AG20443 (cell line): Measurements from ENCODE around the gene KRTAP10-8.
"Not testable (repeated sequence)": the region's sequence is repeated elsewhere in the genome, so short reads cannot be mapped to it uniquely, and the experiment has no call there.

Source experiments
- DNase-seq: peaks from one replicate; pipeline ENCODE4 v3.0.0; 2012; ENCODE audit warnings: low spot score, mixed read lengths

Gene KRTAP10-8, protein sequence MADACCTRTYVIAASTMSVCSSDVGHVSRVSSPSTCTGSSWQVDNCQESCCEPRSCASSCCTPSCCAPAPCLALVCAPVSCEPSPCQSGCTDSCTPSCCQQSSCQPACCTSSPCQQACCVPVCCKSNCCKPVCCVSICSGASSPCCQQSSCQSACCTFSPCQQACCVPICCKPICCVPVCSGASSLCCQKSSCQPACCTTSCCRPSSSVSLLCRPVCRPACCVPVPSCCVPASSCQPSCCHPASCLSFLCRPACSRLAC

DNA sequence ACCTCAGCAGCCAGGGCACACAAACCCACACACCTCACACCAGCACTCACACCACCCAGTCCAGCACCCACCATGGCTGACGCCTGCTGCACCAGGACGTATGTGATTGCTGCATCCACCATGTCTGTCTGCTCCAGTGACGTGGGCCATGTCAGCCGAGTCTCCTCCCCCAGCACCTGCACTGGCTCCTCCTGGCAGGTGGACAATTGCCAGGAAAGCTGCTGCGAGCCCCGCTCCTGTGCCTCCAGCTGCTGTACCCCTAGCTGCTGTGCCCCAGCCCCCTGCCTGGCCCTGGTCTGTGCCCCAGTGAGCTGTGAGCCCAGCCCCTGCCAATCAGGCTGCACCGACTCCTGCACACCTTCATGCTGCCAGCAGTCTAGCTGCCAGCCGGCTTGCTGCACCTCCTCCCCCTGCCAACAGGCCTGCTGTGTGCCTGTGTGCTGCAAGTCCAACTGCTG lies at the start of gene KRTAP10-8:
KRTAP10-8 (plus strand) TSS at position 51 of the 458 bp plus-strand sequence; CDS start at position 73, 22 bp downstream.
- no peak for DNase-seq

GRCh38 chr21:44564099-44564498 lies 47.8 kb upstream of the KRTAP10-8 start:
- no peak for DNase-seq

DNA sequence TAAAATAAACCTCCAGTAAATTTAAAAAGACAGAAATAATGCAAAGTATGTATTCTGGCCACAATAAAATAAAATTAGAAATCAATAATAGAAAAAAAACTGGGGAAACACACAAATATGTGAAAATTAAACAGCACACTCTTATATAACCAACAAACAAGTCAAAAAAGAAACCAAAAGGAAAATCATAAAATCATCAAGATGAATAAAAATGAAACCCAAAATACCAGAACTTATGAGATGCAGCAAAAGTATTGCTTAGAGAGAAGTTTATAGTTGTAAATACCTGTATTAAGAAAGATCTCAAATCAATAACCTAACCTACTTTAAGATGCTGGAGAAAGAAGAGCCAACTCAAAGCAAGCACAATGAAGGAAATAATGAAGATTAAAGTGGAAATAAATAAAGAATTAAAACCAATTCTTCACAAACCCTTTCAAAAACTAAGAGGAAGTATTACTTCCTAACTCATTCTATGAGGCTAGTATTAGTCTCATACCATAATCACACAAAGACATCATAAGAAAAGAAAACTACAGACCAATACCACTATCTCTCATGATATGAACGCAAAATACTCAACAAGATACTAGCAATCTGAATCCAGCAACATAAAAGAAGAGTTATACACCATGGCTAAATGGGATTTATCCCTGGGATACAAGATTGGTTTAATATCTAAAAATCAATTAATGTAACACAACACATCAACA lies 46.8 kb upstream of the KRTAP10-8 start:
- no peak for DNase-seq

DNA sequence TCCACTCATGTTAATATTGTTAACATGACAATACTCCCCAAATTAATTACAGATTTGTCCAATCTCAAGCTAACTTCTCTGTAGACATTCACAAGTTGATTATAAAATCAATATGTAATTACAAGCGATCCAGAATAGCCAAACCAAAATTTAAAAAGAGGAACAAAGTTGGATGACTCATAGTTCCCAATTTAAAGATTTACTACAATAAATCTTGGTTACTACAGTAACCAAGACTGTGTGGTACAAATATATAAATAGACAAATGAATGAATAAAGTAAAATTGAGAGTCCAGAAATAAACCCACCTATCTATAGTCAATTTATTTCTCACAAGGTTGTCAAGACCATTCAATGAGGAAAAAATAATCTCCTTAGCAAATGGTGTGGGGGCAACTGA lies 45.5 kb upstream of the KRTAP10-8 start:
- DNase-seq, result no peak

- DNase-seq, result no peak
Observed at GRCh38 chr21:44567481-44568171, 44.3 kb upstream of the KRTAP10-8 start.

- no peak for DNase-seq
Observed at GRCh38 chr21:44568261-44568660, 43.6 kb upstream of the KRTAP10-8 start.

- no peak for DNase-seq
Observed at GRCh38 chr21:44568667-44569556, 43.0 kb upstream of the KRTAP10-8 start.

DNA sequence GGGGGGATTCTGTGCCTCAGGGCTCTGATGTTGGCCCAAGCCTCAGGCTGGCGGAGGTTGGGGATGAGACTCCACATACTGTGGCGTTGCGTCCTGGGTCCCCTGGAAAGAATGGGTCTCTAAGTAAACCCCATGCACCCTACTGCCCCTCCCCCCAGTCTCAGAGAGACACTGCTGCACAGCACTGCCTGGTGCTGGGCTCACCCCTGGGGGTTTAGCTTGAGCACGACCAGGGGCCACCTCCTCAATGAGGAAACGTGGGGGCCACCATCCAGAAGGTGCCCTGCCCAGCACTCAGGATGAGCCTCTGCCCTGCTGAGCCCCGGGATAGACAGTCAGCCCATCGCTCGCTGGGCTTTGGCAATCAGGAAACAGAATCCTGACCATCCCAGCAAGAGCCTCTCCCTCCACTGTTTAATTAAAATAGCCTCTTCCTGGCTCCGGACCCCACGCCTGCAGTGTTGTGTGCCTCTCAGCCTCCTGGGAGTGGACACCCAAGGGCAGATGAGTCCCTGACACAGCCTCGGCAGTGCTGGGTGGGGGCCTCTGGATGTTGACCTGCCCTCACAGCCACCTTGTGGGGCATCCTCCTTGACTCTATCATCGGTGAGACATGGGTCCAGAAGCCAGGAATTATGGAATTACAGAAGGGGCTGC lies 41.9 kb upstream of the KRTAP10-8 start:
- no peak for DNase-seq

- no peak for DNase-seq
Observed at GRCh38 chr21:44571296-44571695, 40.6 kb upstream of the KRTAP10-8 start.

GRCh38 chr21:44571844-44572782 lies 39.8 kb upstream of the KRTAP10-8 start:
- DNase-seq, result no peak

- DNase-seq, result no peak
Observed at GRCh38 chr21:44572959-44573583, 38.8 kb upstream of the KRTAP10-8 start.

GRCh38 chr21:44573630-44574456 lies 38.0 kb upstream of the KRTAP10-8 start, which contains the start of gene KRTAP10-4:
KRTAP10-4 (plus strand) TSS chr21:44573729; CDS start chr21:44573759, 30 bp downstream.
- not testable (repeated sequence) for DNase-seq

DNA sequence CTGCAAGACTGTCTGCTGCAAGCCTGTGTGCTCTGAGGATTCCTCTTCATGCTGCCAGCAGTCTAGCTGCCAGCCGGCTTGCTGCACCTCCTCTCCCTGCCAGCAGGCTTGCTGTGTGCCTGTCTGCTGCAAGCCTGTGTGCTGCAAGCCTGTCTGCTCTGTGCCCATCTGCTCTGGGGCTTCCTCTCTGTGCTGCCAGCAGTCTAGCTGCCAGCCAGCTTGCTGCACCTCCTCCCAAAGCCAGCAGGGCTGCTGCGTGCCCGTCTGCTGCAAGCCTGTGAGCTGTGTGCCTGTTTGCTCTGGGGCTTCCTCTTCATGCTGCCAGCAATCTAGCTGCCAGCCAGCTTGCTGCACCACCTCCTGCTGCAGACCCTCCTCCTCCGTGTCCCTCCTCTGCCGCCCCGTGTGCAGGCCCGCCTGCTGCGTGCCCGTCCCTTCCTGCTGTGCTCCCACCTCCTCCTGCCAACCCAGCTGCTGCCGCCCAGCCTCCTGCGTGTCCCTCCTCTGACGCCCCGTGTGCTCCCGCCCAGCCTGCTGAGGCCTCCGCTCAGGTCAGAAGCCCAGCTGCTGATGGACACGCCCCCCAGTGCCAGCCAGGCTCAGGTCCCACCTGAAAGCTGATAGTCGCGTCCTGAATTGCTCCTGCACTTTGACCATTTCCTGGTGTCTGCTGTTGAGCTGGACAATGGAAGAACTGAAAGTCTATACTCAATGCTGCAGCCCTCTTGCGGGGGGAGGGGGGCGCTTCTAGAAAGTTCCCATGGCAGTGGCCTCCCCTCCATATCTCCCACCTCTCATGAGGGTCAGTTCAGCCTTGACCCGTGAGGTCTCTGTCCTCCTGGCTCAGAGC lies 37.2 kb upstream of the KRTAP10-8 start:
- no peak for DNase-seq

GRCh38 chr21:44575307-44576024 lies 36.4 kb upstream of the KRTAP10-8 start:
- no peak for DNase-seq

- no peak for DNase-seq
Observed at GRCh38 chr21:44576025-44576420, 35.9 kb upstream of the KRTAP10-8 start.

- no peak for DNase-seq
Observed at GRCh38 chr21:44578371-44579055, 33.4 kb upstream of the KRTAP10-8 start.
